GM19467 (cell line): ENCODE data around the gene SART3.
A peak's percentile ranks its signal among the peaks of the same experiment; 100 is the strongest.
"Not testable (repeated sequence)": the region's sequence is repeated elsewhere in the genome, so short reads cannot be mapped to it uniquely, and the experiment has no call there.

Experiments
- ATAC-seq: cut with Tn5 transposase; IDR thresholded peaks from one replicate; pipeline ENCODE4 v1.9.1; 2021; ENCODE audit warnings: mild to moderate bottlenecking, moderate library complexity; ENCODE audit not compliant: unreplicated experiment

The SART3 gene

GRCh38 chr12:108565976-108566375, 5.0 kb upstream of the SART3 start:
- ATAC-seq = no peak

DNA sequence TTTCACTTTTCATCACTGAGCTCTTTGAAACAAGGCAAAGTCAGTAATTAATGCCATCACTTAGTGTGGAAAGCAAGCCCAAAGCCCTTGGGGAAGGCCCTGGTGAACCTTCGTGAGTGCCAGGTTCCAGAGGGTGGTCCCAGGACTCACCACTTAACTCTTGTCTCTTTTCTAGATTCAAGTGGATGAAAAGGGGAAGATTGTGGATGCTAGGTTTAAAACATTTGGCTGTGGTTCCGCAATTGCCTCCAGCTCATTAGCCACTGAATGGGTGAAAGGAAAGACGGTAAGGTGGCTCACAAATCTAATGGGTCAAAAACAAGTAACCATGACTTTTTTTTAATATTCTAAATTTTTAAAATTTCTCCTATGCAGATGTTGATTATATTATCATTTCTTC, 4.2 kb upstream of the SART3 start:
- ATAC-seq = no peak

GRCh38 chr12:108564724-108565123, 3.8 kb upstream of the SART3 start:
- ATAC-seq = no peak

GRCh38 chr12:108563804-108564151, 2.8 kb upstream of the SART3 start:
- no peak for ATAC-seq

GRCh38 chr12:108563136-108563803, 2.3 kb upstream of the SART3 start:
- no peak for ATAC-seq

DNA sequence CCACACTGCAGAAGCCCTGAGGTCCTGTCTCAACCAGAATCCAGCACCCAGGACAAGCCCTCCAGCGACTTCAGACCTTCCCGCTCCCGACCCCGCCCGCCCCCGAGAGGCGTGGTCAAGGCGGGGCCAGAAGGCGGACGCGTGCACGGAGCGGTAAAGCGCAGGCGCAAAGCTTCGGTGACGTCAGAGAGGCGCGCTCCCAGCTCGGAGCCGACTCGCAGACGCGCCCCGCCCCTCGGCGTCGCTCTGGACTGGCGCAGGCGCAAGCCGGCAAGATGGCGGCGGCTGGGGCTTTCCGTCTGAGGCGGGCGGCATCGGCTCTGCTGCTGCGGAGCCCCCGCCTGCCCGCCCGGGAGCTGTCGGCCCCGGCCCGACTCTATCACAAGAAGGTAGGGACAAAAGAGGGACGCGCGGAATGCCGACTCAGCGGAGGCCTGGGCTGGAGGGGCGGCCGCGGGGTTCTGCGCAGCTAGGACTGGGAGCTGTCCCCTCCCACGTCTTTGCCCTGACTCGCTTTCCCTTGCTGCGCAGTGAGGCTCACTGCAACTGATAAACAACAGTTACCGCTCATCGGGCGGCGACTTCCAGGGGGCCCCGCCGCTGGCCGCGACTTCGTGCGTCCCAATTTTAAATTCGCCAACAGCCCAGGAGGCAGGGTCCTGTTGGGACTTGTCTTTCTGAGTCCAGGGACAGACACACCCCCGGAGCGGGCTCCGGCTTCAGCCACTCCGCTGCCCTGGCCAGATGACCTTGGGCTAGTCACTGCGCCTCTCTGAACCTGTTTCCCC, 1.6 kb upstream of the SART3 start, which contains the start of gene ISCU:
Gene ISCU, plus strand, starts transcription at position 249 of the 788 bp plus-strand sequence. Its CDS starts 27 bp downstream, at position 276.
- ATAC-seq = peak; percentile 46

DNA sequence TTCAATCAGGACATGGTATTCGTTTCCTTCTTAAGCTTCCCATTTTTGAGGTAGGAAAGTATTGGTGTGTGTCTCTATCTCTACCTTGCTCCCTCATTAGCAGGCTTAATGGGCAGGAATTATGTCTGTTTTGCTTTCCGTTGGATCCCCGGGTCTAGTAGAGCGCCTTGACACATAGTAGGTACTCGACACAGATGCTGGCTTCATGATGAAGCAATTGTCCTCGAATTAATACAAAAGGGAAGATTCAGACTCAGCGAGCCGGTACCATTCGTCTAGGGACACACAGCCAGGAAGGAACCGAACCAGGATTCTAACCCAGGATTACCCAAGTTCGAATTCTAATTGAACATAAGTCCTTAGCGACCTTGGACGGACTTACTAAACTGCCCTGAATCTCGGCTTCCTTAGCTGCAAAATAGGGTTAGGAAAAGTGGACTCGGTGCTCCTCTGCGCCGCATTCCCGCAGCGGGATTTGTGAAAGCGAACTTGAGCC, 927 bp upstream of the SART3 start:
- no peak for ATAC-seq

DNA sequence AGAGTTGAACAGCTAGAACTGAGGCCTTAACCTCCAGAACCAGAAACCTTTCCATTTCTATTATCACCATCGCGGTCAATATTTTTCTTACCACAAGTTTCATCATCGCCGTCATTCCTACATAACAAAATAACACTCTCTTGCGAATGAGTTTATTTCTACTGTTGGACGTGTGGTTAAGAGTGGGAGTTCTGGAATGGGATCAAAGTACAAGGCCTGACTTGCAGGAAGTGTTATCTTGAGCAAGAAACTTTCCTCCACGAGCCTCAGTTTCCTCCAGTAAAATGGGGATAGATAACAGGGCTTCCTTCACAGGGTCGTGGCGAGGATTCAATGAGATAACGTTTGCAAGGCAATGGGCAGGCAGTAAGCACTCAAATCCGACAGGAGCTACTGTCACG, 652 bp downstream of the SART3 start:
- no peak for ATAC-seq

- ATAC-seq = no peak
Measured at GRCh38 chr12:108559748-108560147, 1.2 kb downstream of the SART3 start.

- no peak for ATAC-seq
Measured at GRCh38 chr12:108559007-108559655, 1.8 kb downstream of the SART3 start.

GRCh38 chr12:108555383-108555782, 5.6 kb downstream of the SART3 start:
- not testable (repeated sequence) for ATAC-seq

GRCh38 chr12:108553799-108554198, 7.2 kb downstream of the SART3 start:
- ATAC-seq = no peak

GRCh38 chr12:108551535-108551934, 9.4 kb downstream of the SART3 start:
- no peak for ATAC-seq

DNA sequence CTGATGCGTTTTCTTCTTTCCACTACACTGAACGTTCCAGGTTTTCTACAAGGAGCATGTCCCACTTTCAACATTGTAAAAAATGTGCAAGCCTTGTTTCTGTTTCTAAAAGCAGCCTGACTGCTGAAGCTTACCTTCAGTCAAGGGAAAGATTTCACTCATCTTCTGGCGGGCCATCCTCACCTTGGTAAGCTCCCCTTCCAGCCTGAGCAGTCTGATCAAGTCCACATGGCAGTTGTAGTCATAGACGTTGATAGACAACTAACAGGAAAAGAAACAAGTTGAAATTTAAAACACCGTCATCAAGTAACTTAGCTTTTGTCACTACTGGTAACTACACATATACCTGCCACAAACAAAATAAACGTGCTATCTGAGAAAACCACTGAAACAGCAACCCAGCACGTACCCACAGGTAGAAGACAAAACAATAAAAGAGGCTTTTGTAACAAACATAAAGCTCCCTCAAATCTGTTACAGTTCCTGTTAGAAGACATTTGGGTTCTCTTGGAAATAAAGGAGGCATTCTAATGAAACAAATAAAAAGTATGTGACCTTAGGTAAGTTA, 11.9 kb downstream of the SART3 start:
- ATAC-seq = no peak

GRCh38 chr12:108547686-108548085, 13.3 kb downstream of the SART3 start:
- no peak for ATAC-seq

GRCh38 chr12:108543652-108544051, 17.3 kb downstream of the SART3 start:
- no peak for ATAC-seq

GRCh38 chr12:108542320-108542719, 18.7 kb downstream of the SART3 start:
- ATAC-seq = no peak

DNA sequence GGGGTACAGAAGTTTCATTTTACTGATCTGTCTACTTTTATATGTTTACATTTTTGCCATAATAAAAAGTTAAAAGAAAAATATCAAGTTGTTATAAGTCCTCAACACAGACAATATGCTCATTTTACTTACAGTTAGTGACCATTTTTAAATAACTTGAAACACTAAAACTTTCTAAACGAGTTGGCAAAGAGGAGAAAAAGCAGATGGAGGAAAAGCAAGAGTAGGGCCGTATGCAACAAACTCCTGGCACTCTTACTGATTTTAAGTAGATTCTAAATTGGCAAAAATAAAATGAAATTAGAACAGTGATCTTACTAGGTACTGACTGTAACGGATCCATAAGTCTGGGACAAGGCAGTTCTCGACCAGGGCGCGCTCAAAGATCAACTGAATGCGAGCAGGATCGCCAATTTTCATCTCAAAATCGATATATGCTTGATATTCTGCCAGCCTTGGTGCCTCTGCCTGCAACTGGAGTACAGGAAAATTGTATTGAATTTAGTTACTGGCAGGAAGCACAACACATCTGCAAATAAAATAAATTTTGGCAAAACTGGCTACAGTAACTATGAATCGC, 22.3 kb downstream of the SART3 start:
- no peak for ATAC-seq

DNA sequence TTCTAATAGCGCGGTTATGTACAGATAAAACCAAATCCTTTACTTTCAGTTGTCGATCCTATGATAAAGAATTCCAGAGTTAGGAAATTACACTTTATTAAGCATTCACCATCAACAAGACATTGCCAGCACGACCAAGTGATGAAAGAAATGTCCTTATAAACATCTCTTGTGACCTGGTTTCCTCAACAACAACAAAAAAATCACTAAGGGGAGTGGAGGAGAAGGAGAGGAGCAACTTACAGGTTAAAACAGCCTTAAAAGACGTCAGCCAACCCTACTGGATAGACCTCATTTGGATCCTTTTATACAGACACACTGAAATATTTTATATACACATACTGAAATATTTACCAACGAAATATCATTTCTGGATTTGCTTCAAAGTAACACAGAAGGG, 22.8 kb downstream of the SART3 start:
- ATAC-seq = no peak

DNA sequence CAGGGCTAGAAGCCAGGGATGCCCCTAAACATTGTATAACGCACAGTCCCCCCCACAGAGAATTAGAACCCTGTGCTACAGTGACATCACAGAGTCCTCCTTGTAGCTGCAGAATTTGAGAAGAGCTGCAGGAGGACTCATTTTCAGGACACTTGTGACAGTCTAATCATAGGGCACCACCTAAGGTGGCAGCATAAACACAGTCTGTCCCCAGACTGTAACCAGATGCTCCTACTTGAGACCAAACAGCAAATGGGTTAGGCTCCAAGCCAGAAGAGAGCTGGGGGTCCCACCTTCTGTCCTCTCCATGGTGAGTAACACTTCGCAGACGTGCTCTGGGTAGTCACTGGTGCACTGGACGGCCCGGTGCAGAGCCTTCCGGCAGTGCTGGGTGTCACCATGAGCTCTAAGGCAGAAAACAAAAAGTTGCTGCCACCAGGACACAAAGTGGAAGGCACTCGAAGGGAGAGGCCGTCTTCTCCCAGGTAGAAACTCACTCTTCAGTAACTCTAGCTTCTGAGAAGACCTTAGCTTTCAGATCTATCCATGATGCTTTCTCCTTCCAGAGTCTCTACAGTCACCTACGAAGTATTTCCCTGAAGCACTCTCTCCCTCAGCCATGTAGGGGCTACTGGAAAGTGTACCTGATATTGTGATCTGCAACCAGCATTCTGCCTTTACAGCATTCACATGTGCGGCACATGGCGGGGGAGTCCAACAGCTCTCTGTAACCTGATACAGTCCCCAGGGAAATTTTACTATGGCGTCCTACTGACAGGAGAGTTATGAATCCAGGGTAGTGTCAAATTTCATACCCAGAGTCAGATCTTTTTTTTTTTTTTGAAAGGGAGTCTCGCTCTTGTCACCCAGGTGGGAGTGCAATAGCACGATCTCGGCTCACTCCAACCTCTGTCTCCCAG, 28.8 kb downstream of the SART3 start:
- no peak for ATAC-seq
